ENCODE data around the gene MPO. TPM values are rescaled to one million over a fixed set of nuclear protein-coding genes. Genes with fewer than 3 reads are reported as not detected.

MPO gene
- total and polyA plus RNA-seq, 2 of the 4 experiments (the other 2 are of a cell fraction) = not detected

- H4K20me1 ChIP-seq (ENCODE audit: insufficient read depth, low read length) = no peaks in the 10 kb centered on the region
- no peak overlapping the region for H3K56ac ChIP-seq (ENCODE audit: extremely low read depth, insufficient read depth, low read length)
- H4K91ac ChIP-seq (ENCODE audit: insufficient read depth, low read depth, low read length) = no peak overlapping the region; the same call in 1 of the 2 replicates
- no peak overlapping the region for H2AK5ac ChIP-seq (ENCODE audit: low read depth, low read length)
- dilution Hi-C loops (cut with HindIII; ENCODE audit: low sequenced_read_pairs, unreplicated experiment) (no loop called here), intact Hi-C loops (cut with micrococcal nuclease) (no loop called here), in situ Hi-C loops (cut with MboI; ENCODE audit: low sequenced_read_pairs) (no loop called here)
- no peak overlapping the region for H3K14ac ChIP-seq (replicated peaks; ENCODE audit: low read depth, low read length)
- H4K8ac ChIP-seq (ENCODE audit: low read depth in 2 of 2, low read length in 2 of 2) = no peak overlapping the region
- peak; percentile 97 for DNase-seq
- no peak overlapping the region for H4K5ac ChIP-seq (ENCODE audit: low read depth, low read length)
- ATAC-seq (ENCODE audit: low read depth) = no peak; the same call in 1 of the 2 replicates
- TF ChIP-seq USF2 (IDR thresholded peaks at IDR 0.05; ENCODE audit: low read depth, low read length) (no peak), SMC3 (IDR thresholded peaks at IDR 0.05; ENCODE audit: low read depth, low read length) (0 out of 2 replicates have a peak, but pooled peaks have one; percentile 2), BHLHE40 (IDR thresholded peaks at IDR 0.05; ENCODE audit: low read depth, low read length) (peak; percentile 63), FOS (IDR thresholded peaks at IDR 0.05; ENCODE audit: low read depth, low read length) (0 out of 2 replicates have a peak, but pooled peaks have one; percentile 20), RAD21 (IDR thresholded peaks at IDR 0.05; ENCODE audit: low read length) (peak; percentile 18; the same call in 1 of the 2 replicates), CHD1 (IDR thresholded peaks at IDR 0.05; ENCODE audit: low read depth, low read length) (no peak)
- no peak overlapping the region for H3K4me3 ChIP-seq (ENCODE audit: insufficient read depth, low read depth, low read length)
- H3K9me1 ChIP-seq (ENCODE audit: insufficient read depth, low read length) = no peaks in the 10 kb centered on the region
- H2AFZ ChIP-seq (replicated peaks; ENCODE audit: low read length, poor library complexity) = peak overlapping the region; percentile 36
- no peak overlapping the region for H3K18ac ChIP-seq (ENCODE audit: low read depth, low read length)
- no peak overlapping the region for H3K27ac ChIP-seq (ENCODE audit: insufficient read depth, low read length)
- no peak overlapping the region for H3K23ac ChIP-seq (ENCODE audit: low read depth, low read length)
- WGBS, 2 experiments (ENCODE audit: extremely low coverage in 2 of 2, insufficient read length in 1 of 2) = 23% methylated on average over 6 of the region's 12 CpGs; no CpG with 5 or more reads in 1 of the 2 experiments
- BruUV-seq (replicated peaks) = no TSS peak
- no peaks in the 10 kb centered on the region for H3K9me3 ChIP-seq (ENCODE audit: control insufficient read depth, insufficient read depth, low read length)
- H2BK120ac ChIP-seq (ENCODE audit: low read depth, low read length) = no peak overlapping the region
- no peaks in the 10 kb centered on the region for H3K36me3 ChIP-seq (ENCODE audit: control insufficient read depth, insufficient read depth, low read length)
- H3K4ac ChIP-seq (ENCODE audit: low read depth, low read length) = no peak overlapping the region
- H3K79me1 ChIP-seq (ENCODE audit: low read depth in 1 of 2, low read length in 2 of 2) = no peaks in the 10 kb centered on the region
- H2BK15ac ChIP-seq (ENCODE audit: low read depth, low read length) = no peak overlapping the region
- ChIA-PET CTCF (interaction anchor here (0.8 kb wide), 1 partner anchor 17 kb away, joined by 3 read pairs; no protein-coding TSS in a partner anchor), POLR2A (ENCODE audit: unreplicated experiment) (no interaction called here)
- H3K27me3 ChIP-seq (ENCODE audit: control insufficient read depth, insufficient read depth, low read length) = peaks cover 14% of the 10 kb centered on the region
- H2AK9ac ChIP-seq (replicated peaks; ENCODE audit: low read depth, low read length, poor library complexity) = no peak overlapping the region
- H2BK5ac ChIP-seq (ENCODE audit: low read depth, low read length, poor library complexity, severe bottlenecking) = no peak overlapping the region
- H3K4me1 ChIP-seq (ENCODE audit: control insufficient read depth, insufficient read depth, low read length) = no peaks in the 10 kb centered on the region
- 0 out of 2 replicates have a peak overlapping the region, but pooled peaks have one; percentile 3 for H3K4me2 ChIP-seq (ENCODE audit: low read depth, low read length)
- H2BK20ac ChIP-seq (ENCODE audit: low read depth, low read length) = no peak overlapping the region
- no peak overlapping the region for H3K9ac ChIP-seq (ENCODE audit: low read depth, low read length)
Observed at GRCh38 chr17:58232707-58233156, 48.0 kb downstream of the MPO start.
